DMS53 (cell line): ENCODE results near the gene SMPD2.
"Not testable (repeated sequence)": the region's sequence is repeated elsewhere in the genome, so short reads cannot be mapped to it uniquely, and the experiment has no call there.

ENCODE experiments used
- DNase-seq: peaks from one replicate; lab custom pipeline; 2025; lab: John Stamatoyannopoulos, UW

Gene SMPD2

DNA sequence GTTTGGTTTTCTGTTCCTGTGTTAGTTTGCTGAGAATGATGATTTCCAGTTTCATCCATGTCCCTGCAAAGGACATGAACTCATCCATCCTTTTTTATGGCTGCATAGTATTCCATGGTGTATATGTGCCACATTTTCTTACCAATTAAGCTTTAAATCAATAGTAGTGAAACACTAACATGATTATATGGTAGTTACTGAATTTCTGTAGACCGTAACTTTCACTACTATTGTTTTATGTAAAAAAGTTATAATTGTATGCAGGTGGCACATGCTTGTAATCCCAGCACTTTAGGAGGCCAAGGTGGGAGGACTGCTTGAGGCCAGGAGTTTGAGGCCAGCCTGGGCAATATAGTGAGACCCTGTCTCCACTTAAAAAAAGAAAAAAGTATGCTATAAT, 20.7 kb downstream of the SMPD2 start:
- DNase-seq, result not testable (repeated sequence)

DNA sequence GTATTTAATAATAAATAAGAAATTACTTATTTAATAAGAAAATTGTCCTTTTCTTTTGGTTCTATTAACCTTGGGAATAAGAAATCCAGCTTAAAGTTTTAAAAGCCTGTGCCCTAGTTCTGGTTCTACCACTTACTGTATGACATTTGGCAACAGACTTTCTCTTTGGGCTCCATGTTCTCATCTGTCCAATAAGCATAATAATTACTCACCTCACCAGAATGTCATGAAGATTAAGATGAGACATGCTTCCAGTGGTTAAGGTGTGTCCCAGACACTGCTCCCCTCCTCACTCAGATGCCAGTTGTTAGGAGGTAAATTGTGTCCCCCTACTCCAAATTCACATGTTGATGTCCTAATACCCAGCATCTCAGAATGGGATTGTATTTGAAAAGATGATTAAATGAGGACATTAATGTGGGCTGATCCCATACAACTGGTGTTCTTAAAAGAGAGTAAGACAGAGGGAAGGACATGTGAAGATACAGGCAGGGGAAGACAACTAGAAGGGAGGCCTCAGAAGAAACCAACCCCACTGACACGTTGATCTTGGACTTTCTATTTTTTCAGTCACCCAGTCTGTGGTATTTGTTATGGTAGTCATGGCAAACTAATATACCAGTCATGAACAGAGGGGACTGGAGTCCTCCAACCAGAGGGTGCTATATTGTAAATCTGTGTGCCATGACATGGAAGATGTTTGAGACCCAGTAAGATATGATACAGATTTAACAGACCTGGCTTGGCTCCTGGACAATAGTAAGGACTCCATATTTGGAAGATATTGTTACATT, 21.4 kb downstream of the SMPD2 start:
- DNase-seq, result peak; percentile 9

DNA sequence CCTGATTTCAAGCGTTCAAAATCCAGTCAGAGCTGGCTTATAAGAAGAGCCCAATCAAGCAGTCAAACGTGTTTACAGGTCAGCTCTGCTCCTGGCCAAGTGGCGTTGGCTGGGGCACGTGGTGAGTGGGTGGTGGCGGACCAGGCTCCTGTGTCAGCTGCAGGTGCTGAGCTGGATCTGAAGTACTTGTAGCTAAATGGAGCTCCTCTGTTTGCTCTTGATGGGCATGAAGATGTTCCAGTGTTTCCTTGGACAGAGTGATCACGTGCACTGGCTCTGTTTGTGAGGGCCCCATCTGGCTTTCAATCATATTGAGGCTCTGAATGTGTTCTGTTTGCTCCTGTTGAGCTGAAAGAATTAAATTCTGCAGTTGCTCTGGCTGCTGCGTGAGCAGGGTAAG, 25.2 kb downstream of the SMPD2 start:
- peak; percentile 98 for DNase-seq

DNA sequence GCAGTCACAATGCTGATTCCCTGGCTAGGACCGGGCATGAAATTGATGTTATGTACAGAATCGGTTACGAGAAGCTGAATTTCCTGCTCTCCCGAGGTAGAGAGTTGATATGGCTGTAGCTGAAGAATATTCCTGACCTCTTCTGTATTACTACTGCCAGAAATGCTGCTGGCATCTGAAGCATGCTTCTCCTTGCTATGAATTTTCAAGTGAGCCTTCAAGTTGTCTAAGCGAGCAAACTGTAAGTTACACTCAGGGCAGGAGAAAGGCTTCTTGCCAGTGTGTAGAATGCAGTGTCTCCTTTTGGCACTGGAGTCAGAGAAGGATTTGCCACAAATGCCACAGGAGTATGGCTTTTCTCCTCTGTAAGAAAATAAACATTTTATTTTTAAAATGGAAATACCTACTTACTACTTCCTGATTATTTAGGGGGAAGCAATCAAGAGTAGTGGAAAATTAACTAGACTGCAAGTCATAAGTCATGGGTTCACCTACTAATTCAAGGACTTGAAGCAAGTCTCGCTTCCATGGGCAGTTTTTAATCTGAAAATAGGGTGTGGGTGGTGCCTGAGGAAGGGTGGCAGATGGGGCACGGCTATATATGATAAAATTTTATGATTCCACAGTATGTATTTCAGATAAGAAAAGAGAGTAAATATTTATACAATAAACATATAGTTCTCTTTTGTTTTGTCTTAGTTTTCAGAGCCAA, 25.8 kb downstream of the SMPD2 start:
- DNase-seq, result no peak

- DNase-seq, result peak; percentile 18
Observed at GRCh38 chr6:109467696-109468095, 27.2 kb downstream of the SMPD2 start.

DNA sequence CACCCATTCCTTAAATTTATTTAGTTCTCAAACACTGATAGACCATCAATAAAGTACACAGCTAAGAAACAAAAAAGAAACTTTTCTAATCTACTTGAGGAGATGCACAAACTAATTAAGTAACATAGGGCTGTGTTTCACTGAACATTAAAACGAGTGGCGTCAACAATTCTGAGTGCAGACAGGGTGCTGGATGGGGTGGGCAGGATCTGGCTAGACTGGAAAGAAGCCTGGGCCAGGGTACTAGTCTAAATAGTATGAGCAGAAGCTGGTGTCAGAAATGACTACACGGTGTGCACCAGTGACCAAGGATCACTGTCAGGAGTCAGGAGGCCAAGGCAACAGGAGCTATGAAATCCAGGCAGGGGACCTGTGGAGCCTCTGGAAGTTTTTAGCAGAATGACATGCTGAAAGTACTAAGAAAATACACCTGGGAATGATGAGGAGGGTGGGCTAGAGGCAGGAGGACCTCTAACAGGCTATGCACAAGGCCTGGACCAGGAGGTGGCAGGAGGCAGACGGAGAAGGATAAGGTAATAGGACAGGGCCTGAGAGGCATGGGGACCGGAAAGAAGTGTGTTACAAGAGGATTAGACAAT, 29.2 kb downstream of the SMPD2 start:
- no peak for DNase-seq

DNA sequence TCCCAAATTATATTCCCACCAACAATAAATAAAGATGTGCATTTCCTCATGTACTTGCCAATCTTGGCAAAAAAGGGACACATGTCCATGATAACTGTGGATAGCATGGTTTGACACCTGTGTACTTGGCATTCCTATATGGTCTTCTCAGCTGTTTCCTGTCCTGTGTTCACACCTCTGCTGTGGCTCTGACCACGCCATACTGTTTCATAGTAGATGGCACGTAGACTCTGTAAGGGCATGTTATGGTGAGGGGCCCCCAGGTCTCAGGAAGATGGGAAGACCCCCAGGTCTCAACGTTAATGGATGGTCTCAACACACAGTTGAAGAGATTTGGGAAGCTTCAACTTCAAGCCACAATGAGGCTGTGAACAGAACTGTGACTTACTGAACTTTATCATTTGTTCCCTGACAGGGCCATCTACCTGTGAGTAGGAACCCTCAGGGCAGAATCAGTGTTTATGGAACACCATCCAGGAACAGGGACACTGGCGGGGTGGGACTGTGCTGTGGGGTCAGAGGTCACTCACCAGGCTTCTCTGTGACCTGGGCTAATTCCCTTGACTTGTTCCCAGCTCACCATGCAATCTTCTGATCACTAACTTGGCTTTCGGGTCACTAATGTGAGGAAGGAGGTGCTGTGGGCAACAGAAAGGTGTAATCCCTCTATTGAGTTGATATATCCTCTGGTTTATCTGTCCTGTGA, 30.7 kb downstream of the SMPD2 start:
- no peak for DNase-seq

- DNase-seq, result no peak
Observed at GRCh38 chr6:109472132-109472995, 31.8 kb downstream of the SMPD2 start.

DNA sequence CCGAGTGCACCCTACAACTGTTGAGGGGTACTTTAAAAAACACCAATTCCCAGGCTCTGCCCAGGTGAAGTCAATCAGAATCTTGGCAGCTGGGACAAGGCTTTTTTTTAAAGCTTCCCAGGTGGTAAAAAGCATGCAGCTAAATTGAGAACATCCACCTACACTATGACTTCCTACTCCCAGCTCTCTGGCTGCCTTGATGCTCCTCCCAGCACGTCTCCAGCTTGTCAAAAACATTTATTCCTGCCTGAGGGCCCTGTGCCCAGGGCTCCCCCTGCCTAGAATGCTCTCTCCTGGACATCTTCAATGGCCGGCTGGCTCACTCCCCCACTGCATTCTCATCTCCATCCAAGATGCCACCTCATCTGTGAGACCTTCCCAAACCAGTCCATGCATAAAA, 32.6 kb downstream of the SMPD2 start:
- DNase-seq, result no peak

GRCh38 chr6:109474995-109475394, 34.5 kb downstream of the SMPD2 start:
- no peak for DNase-seq

GRCh38 chr6:109475625-109476024, 35.1 kb downstream of the SMPD2 start:
- no peak for DNase-seq

DNA sequence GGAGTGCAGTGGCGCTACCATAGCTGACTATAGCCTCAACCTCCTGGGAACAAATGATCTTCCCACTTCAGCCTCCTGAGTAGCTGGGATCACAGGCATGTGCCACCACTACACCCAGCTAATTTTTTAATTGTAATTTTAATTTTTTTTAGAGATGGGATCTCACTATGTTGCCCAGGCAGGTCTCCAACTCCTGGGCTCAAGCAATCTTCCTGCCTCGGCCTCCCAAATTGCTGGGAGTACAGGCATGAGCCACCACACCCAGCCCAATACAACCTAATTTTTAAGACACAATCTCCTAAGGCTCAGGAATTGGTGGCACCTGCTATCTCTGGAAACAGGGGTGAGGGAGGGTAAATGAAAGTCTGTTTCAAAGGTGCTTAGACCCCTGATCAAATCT, 36.7 kb downstream of the SMPD2 start:
- DNase-seq, result no peak

DNA sequence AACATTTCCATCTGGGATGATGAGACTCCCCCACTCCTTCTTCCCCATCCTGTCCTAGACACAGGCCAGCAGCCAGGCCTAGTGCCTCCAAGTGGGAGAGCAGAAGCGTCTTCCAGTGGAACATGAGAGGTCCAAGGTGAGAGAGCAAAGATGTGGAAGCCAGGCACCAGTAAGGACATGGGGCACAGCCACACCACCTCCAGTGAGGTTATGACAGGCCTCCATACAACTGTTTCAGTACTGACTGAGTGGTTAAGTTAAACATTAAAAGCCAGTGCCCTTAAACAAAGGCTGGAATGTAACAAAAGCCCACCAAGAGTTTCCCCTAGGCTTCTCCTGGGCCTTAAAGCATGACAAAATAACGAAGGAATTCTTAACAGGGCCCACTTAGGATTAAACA, 37.2 kb downstream of the SMPD2 start:
- no peak for DNase-seq

DNA sequence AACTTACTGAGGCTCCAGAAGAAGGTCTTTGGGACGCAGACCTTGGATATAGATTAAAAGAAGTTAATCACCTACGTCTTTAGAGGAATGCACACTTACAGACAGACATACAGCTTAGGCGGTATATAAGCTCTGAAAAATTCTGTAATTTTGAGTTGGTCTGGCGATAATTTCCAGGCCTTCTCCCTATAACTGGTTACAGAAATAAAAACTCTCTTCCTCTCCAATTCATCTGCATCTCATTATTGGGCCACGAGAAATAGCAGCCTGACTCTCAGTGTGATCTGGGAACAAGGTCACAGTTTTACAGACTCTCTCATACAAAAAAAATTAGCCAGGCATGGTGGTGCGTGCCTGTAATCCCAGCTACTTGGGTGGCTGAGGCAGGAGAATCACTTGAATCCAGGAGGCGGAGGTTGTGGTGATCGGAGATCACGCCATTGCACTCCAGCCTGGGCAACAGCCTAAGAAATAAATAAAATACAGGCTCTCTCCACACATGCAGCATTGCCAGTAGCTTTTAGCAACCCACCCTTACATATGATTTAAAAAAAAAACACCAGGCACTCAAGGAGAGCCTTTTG, 37.8 kb downstream of the SMPD2 start:
- no peak for DNase-seq

- no peak for DNase-seq
Observed at GRCh38 chr6:109478841-109479624, 38.5 kb downstream of the SMPD2 start.

- DNase-seq, result no peak
Observed at GRCh38 chr6:109480993-109481480, 40.5 kb downstream of the SMPD2 start.

DNA sequence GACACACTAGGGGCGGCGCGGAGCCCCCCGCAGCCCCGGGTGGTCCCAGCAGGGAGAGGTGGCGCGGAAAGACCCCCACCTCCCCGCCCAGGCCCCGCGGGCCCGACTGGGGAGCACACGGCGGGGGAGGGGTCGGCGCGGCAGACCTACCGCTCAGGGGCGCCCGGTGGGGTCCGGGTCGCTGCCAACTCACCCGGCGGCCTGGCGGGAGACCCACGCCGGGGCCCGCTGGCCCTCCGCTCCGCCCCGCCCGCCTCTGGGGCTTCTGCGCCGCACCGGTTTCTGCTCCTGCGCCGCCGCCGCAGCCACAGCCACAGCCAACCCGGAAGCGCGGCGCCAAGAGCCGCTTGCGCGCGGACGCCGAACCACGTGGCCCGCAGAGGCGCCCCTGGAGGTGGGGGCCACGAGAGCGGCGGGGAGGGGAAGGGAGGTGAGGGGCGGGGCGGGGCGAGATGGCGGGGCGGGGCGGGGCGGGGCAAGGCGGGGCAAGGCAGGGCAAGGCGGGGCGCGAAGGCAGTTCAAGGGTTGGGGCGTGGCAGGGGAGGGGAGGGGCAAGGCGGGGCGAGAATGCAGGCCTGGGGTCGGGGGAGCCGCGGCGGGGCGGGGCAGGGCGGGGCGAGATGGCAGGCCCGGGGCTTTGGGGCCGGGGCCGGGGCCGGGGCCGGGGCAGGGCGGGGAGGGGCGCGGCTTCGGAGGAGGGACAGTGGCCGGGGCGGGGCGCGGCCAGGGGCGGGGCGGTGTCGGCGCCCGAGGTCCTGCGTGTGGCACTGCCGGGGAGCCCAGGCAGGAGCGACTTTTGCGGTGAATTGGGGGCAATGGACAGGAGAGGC, 42.6 kb downstream of the SMPD2 start, which contains the start of gene ZBTB24:
TSS of gene ZBTB24 (minus strand) at position 315 of the 830 bp plus-strand sequence. CDS start 1,193 bp downstream, outside the sequence.
- DNase-seq, result peak; percentile 95

DNA sequence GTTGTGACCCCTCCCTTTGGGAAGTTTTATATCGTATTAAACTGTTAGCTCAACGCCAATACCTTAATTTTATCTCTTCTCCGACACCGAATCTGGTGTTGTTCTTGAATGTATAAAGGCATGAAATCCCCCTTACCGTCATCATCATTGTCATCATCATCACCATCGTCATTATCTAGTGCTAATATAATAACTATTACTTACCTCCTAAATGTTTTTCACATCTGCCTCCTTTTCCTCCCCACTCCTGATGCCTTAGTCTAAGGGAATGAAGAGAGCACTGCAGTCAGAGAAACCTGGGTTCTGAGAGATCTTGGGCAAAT, 43.2 kb downstream of the SMPD2 start:
- no peak for DNase-seq

DNA sequence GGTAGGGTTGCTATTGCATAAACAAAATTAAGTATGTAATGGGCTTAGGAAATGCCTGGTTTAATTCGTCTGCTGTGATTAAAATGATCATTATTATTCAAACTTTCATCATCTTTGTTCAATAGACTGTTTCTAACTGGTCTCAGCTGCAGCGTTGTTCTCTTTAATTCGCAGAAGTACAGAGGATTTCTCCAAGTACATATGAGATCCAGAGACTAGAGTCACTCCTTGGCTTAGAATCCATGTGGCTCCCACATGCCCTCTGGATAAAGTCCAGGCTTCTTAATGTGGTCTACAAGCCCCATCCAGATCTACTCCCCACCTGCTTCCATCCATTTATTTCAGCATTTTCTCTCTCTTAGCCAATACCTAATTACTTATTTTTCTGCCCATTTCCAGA, 43.6 kb downstream of the SMPD2 start:
- no peak for DNase-seq
